HG03066 (cell line): ENCODE results near the gene RS1.

ENCODE experiments used
- ATAC-seq: cut with Tn5 transposase; IDR thresholded peaks from one replicate; pipeline ENCODE4 v1.9.1; 2021; ENCODE audit warnings: low read depth; ENCODE audit not compliant: unreplicated experiment

RS1 gene

GRCh38 chrX:18672008-18672407 lies at the start of gene RS1:
RS1 (minus strand) TSS chrX:18672108; CDS start chrX:18672068, 40 bp downstream.
- ATAC-seq = no peak

DNA sequence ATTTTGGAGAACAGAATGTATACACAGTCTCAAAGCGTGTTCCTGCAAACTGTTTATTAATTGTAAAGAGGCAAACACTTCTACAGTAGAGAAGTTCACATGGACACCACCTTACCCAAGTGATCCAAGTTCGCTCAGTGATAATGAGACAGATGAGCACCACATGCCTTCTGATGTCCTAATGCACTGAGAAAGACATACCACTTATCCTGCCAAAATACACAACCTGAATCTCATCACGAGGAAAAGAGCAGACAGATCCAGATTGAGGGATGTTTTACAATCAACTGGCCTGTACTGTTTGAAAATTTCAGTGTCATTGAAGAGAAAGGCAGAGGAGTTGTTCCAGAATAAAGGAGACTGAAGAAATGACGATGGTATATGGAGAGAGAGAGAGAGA lies 47.9 kb upstream of the RS1 start:
- no peak for ATAC-seq

DNA sequence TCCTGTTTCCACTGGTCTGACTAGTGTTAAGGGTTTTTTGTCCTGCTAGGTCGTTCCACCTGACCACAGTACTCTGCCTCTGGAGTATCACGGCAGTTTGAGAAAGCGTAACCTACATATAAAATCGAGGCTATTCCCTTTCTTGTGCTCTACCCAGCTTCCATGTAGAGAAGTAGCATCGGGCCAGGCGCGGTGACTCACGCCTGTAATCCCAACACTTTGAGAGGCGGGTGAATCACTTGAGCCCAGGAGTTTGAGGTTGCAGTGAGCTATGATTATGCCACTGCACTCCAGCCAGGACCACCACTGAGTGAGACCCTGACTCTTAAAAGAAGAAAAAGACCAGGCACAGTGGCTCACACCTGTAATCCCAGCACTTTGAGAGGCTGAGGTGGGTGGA lies 43.0 kb upstream of the RS1 start:
- no peak for ATAC-seq

- ATAC-seq = no peak
Measured at GRCh38 chrX:18709833-18710232, 37.9 kb upstream of the RS1 start.

DNA sequence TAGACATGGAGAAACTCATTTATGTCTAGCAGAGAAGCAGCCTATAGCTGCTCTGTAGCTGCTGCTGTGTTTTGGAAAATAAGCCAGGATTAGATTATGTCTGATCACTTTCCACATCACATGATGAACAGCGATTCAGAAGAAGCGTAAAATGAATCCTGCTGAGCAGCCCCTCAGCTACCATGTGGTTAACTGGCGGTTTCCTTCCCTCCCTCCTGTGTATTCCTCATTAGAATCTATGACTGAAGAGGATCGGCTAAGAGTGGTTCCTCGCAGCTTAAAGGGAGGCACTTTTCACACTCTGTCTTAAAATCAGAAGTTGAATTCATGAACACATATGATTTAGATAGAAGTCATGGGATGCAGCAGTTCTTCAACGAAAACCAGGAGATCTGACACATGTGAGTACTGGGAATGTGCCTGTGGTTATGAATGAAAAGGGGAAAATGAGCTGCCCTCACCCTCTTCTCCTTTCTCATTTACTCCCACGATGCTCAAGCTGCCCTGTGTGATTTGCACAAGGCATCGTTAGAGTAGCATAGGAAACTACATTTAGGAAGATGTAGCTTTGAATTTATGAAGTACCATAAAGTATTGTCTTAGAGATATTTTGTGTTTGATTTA lies 35.6 kb upstream of the RS1 start, which contains the start of gene PPEF1:
TSS of gene PPEF1 (plus strand) at position 220 of the 624 bp plus-strand sequence. CDS start at position 356, 136 bp downstream.
- ATAC-seq = no peak

DNA sequence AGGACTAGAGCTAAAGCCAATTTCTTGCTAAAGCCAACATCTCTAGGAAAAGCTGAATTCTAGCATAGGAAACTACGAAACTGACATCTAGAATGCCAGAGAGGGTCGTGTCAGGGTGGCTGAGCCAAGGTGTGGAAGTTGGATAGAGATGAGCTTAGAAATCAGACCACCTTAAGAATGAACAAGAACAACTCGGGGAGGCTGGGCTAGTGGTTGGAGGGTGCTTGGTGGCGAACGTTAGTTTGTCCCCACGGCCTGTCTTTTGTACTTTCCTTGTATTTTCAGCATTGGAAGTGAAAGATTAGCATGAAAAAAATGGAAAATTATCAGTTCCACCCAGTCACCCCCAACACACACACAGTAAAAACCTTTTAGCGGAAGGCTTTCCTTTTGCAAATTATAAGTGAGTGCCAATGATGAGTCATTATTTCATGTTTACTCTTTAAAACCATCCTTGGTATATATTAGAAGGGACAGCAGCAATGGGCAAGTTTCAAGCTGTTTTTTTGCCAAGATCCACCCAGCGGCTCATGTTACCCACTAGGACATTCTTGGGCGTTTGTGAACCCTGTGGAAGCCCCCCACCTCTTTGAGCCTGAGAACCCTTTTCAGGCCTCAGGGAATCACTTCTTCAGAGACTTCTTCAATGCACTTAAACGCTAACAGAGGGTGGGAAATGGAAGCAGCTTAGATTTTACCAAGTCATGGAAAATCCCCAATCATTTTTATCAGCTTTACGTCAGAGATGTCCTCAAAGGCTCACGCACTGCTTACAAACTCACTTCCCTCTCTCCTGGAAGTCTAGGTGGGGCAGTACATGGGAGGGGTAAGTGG lies 30.7 kb upstream of the RS1 start:
- no peak for ATAC-seq

GRCh38 chrX:18701621-18702361 lies 29.9 kb upstream of the RS1 start:
- ATAC-seq = no peak

- ATAC-seq = no peak
Measured at GRCh38 chrX:18698737-18699650, 27.1 kb upstream of the RS1 start.

DNA sequence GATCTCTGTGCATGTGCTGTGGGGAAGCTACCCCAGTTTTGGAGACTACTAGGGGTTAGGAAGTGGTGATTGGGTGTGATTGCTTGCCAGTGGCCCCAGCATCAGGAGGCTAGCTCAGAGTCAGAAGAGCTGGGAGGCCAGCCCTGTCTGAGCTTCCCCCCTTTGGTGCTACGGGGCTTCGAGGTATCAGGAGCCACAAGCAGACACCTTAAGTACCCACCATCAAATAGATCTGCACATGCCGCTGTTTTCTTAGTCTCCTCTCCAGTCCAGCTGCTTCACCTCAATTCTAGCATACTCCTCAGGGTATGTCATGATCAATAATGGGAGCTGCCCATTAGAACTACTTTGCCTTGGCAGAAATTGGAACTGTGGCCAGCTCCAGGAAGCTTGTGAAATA lies 24.7 kb upstream of the RS1 start:
- no peak for ATAC-seq

- ATAC-seq = no peak
Measured at GRCh38 chrX:18692541-18692940, 20.6 kb upstream of the RS1 start.

- ATAC-seq = no peak
Measured at GRCh38 chrX:18691431-18691830, 19.5 kb upstream of the RS1 start.

DNA sequence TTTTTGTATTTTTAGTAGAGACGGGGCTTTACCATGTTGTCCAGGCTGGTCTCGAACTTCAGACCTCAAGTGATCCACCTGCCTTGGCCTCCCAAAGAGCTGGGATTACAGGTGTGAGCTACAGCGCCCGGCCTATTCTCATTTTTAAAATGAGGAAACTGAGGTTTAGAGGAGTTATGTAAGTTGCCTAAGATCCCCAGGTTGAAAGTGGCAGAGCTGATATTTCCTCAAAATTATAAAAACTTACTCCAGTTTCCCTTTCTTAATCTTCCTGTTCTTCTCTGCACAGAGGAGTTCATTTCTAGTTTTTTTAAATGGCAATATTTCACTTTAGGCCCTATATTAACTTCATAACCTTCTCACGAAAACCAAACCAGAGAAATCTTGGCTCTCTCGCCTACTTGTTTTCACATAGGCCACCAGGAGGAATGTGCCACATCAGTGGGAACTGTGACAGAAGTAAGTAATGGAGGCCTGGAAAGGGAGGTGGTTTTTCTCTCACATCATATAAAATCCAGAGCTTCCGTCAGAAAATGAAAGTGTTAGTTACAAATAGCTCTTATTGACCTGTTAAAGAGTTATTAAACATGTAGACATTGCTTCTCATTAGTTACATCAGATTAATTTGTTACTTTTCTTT lies 16.1 kb upstream of the RS1 start:
- no peak for ATAC-seq

- ATAC-seq = no peak
Measured at GRCh38 chrX:18682979-18683387, 11.1 kb upstream of the RS1 start.

DNA sequence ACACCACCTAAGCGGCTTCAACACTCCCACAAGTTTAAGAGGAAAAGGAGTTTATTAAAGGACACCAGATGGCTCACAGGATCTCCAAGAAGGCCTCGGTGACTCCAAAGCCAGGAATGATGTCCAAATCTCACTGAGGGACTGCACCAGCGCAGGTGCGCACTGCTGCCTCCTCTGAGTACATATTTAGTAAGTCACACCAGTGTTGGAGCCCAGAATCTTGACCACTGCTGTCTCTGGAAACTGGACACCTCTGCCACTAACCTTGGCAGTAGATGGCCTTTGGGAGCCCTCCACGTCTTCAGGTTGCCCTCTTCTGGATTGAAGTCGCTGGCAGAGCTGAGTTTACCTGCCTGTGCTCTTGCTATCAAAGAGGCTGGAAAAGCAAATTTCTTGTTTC lies 10.1 kb upstream of the RS1 start:
- ATAC-seq = no peak

DNA sequence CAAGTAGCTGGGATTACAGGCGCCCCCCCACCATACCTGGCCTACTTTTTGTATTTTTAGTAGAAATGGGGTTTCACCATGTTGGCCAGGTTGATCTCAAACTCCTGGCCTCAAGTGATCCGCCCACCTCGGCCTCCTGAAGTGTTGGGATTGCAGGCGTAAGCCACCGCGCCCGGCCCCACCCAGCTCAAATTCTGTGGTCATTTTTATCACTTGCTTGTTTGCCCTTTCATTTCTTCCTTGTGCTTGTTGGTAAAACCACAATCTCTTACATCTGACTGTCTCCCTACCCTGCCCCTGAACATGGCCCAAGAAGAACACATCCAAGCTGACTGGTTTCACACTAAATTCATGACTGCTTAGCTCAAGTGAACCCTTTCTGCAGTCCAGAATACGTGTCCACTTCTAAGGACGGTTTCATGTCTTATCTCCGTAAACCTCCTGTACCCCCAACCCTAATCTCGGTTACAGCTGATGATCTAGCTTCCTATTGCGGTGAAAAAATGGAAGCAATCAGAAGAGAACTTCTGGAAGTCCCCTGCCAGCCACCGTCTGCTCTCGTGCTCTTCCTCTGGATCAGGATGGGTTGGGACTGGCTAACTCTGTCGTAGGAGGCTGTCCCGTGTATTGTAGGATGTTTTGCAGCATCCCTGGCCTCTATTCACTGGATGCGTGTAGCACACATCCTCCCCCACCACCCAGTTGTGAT lies 5.4 kb upstream of the RS1 start:
- ATAC-seq = no peak

DNA sequence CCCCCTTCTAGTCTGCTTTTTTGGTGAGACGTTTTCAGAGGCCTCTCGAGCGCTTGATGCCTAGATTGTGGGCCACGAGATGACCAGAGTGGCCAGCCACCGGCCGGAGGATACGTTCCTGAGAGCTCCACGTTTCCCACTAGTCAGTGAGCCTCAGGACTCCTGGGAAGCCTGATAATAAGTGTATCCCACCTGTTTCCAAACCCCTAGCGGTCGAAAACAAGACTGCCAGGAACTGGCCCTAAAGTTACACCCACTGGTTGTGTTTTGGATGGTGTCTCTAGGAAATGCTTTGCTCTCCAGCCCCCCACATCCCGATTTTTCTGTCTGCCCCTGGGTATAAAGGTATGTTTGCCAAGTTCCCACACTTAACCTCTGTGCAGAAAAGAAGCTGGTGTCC lies 4.6 kb upstream of the RS1 start:
- no peak for ATAC-seq

DNA sequence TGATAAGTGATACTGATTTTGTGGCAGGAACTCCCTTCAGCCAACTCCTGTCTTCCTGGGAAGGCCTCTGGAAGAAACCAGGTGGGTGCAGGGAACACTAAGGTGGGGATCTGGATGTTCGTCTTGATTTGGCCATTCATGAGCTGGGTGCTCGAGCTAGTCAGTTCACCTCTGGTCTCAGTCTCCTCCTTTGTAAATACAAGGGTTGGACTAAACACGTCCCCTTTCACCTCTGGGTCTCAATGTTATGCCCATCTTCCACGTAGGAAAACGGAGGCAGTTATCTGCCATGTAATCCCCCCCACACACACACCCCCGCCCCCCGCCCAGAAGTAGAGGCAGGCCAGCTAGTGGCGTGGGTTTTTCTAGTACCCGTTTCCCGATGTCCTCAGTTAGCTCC lies 4.1 kb upstream of the RS1 start:
- no peak for ATAC-seq

- ATAC-seq = peak; percentile 83
Measured at GRCh38 chrX:18674788-18675735, 3.2 kb upstream of the RS1 start.
